GM10248 (cell line): Measurements from ENCODE around the gene ZNF26.

Source experiments
- CTCF ChIA-PET: fragments of 300-600 bp; sonication (Branson Sonifier 250); formaldehyde crosslinking; extraction: SDS; loops from one replicate; lab custom pipeline; 2021; ENCODE audit warnings: antibody characterized with exemption; lab: Yijun Ruan, JAX
- POLR2A ChIA-PET: fragments of 350-650 bp; sonication (Branson Sonifier 250); formaldehyde crosslinking; extraction: SDS; loops from one replicate; lab custom pipeline; 2020; ENCODE audit warnings: antibody characterized with exemption; lab: Yijun Ruan, JAX
- DNase-seq: peaks from one replicate; pipeline ENCODE4 v3.0.0; 2012; ENCODE audit errors: extremely low spot score
- TF ChIP-seq, protein P1 (sequence below): IDR thresholded peaks from 2 replicates; pipeline ENCODE4 v1.5.1; 2012; ENCODE audit warnings: mild to moderate bottlenecking, low read depth; ENCODE audit errors: extremely low read depth, missing control alignments, control extremely low read depth

The ZNF26 gene

DNA sequence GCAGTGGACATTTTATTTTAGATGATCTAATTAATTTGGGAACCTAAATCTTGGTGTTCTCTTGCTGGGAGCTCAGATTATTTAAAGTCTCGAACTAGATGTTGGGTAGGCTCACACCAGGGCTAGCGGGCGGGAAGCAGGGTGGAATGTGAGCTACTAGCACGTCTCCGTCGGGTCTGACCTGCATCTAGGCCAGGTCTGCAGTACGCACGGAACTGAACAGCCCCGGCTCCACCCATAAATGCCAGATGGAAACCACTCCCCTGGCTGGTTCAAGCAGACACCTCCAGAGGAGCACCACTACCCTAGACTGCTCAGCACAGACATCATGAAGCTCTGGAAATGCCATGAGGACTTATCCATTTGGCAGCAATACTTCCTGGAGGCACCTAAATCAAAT lies 40.4 kb upstream of the ZNF26 start:
- no peak for DNase-seq
- ChIA-PET CTCF (interaction anchor here (1.8 kb wide), 1 partner anchor 11 kb away, joined by 7 read pairs; the partner anchor contains the start of gene ZNF605), POLR2A (no interaction called here)

DNA sequence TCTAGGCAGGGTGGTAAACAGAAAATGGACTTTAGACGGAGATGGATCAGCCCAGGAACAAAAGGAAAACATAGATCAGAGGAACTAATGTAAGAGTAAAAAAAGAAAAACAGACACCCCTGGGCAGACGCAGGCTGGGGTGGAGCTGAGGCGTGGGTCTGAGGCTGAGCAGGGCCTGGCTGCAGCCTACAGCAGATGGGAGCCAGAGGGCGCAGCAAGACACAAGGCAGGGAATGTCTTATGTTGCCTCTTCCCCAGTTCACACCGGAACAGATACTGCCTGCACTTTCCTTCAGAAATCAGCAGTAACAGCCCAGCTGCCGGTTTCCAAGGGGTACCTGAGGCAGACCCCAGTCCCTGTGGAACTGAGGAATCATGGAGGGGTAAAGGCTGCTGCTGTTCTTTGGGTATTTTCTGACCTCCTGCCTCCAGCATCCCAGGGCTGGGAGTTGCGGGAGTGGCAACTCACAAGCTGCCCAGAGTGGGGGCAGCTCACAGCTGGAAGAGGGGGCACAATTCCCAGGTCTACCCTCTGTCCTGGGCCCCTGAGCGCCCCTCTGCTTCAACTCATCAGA lies 39.8 kb upstream of the ZNF26 start:
- ChIA-PET POLR2A (no interaction called here), CTCF (interaction anchor here (1.8 kb wide), 1 partner anchor 10 kb away, joined by 7 read pairs; the partner anchor contains the start of gene ZNF605)
- TF ChIP-seq, protein P1, sequence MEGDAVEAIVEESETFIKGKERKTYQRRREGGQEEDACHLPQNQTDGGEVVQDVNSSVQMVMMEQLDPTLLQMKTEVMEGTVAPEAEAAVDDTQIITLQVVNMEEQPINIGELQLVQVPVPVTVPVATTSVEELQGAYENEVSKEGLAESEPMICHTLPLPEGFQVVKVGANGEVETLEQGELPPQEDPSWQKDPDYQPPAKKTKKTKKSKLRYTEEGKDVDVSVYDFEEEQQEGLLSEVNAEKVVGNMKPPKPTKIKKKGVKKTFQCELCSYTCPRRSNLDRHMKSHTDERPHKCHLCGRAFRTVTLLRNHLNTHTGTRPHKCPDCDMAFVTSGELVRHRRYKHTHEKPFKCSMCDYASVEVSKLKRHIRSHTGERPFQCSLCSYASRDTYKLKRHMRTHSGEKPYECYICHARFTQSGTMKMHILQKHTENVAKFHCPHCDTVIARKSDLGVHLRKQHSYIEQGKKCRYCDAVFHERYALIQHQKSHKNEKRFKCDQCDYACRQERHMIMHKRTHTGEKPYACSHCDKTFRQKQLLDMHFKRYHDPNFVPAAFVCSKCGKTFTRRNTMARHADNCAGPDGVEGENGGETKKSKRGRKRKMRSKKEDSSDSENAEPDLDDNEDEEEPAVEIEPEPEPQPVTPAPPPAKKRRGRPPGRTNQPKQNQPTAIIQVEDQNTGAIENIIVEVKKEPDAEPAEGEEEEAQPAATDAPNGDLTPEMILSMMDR: no peak
- DNase-seq: no peak

More for the DNA sequence above, 40.4 kb upstream of the ZNF26 start:
- TF ChIP-seq, protein P1: no peak

- POLR2A ChIA-PET: no interaction called here
- DNase-seq: no peak
- TF ChIP-seq, protein P1: no peak
- CTCF ChIA-PET: no interaction called here
These were observed 37.8 kb upstream of the ZNF26 start for GRCh38 chr12:132948146-132949066.

DNA sequence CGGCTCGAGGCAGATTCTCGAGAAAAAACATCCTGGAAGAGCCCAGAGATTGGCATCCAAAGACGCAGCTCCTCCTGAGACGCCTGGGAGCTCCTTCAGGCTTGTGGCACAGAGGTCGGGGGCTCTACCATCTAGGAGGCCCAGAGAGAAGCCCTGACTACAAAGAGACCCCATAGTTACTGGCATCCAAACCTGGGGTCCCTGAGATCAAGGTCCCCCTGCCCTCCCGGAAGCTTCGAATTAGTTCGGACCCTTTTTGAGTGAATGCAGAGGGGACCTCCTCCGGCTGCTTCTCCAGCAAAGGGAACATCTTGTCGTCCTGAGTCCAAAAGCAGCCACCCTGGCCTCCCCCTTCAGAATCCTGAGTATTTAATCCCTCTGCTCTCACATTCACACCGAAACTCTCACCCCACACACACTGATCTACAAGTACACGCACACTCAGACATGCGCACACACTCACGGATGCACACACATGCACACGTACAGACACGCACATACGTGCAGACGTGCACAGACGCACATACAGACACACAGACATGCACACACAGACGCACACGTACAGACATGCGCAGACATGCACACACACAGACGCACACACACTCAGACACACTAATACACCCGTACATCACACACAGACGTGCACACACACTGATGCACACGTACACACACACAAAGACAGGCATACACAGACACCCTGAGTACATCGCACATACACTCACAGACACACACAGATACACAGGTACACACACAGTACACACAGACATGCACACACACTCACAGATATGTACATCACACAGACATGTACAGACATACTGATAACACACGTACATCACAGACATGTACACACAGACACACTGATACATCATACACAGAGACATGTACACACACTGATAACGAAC lies 36.0 kb upstream of the ZNF26 start:
- CTCF ChIA-PET: no interaction called here
- POLR2A ChIA-PET: no interaction called here
- TF ChIP-seq, protein P1: no peak
- no peak for DNase-seq

DNA sequence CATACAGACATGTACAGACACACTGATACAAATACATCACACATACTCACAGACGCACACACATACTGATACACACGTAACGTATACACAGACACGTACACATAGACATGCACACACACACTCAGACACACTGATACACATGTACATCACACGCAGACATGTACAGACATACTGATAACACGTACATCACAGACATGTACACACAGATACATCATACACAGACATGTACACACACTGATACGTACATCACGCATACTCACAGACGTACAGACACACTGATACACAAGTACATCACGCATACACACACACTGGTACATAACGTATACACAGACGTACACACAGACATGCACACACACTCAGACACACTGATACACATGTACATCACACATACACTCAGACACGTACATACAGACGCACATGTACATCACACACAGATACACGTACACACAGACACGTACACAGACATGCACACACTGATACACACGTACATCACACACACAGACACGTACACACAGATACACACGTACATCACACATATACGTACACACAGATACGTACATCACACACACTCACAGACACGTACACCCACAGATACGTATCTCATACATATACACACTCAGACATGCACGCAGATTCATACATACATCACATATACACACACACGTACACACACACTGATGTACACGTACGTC lies 35.2 kb upstream of the ZNF26 start:
- DNase-seq: no peak
- POLR2A ChIA-PET: no interaction called here
- TF ChIP-seq, protein P1: no peak

More for the DNA sequence above, 35.2 kb upstream of the ZNF26 start:
- CTCF ChIA-PET: no interaction called here
